K562 (cell line): ENCODE results near the gene TBCCD1. TPM values are rescaled to one million over a fixed set of nuclear protein-coding genes. Genes with fewer than 3 reads are reported as not detected.

Experiments
- ATAC-seq: fragments of 200-7000 bp; cut with Tn5 transposase; 3 replicates; pipeline ENCODE4 v1.9.1; 2020; ENCODE audit warnings: moderate library complexity
- BruUV-seq: library from RNA; stranded (reverse); fragments of 400-500 nt; replicated peaks from 2 replicates; lab custom pipeline; 2021; lab: Mats Ljungman, UMichigan
- CTCF ChIA-PET: fragments of 300-600 bp; formaldehyde crosslinking; extraction: SDS; loops from one replicate; lab custom pipeline; 2021; ENCODE audit warnings: low intra/inter-chr PET ratio; lab: Yijun Ruan, JAX
- POLR2A ChIA-PET: fragments of 300-600, 350-650 bp; sonication (Branson Sonifier 250); formaldehyde crosslinking; extraction: SDS; loops from one replicate; lab custom pipeline; 2021; ENCODE audit warnings: antibody characterized with exemption, inconsistent platforms; lab: Yijun Ruan, JAX
- DNase-seq, 4 experiments: peaks; one replicate each; pipeline versions ENCODE4 v3.0.0 to v3.0.0-alpha.2; 2011 to 2018; ENCODE audit warnings: low spot score in 3 of 4, mixed read lengths in 3 of 4; ENCODE audit errors: extremely low read depth in 1 of 4
- FAIRE-seq: peaks from 2 replicates; lab custom pipeline; 2011; peaks lifted over from hg19 to GRCh38; lab: Jason Lieb, UNC
- H2AFZ ChIP-seq: 2 replicates; pipeline ENCODE4 v1.6.0; 2011; ENCODE audit warnings: low read depth, low read length, control low read depth, inconsistent platforms
- H3K27ac ChIP-seq: fragments of 200-600 bp; 3 replicates; pipeline ENCODE4 v1.8.0; 2011; ENCODE audit warnings: low read depth, mild to moderate bottlenecking, control low read depth, inconsistent platforms, low read length, moderate library complexity, mixed read lengths; ENCODE audit errors: extremely low read depth
- H3K27me3 ChIP-seq, 2 experiments: fragments of 300-600 bp in 1 of 2; 2 replicates in 1 of 2; 3 replicates in 1 of 2; pipeline versions ENCODE4 v1.6.0 to v1.8.0; 2011; ENCODE audit warnings: inconsistent platforms in 2 of 2, low read length in 2 of 2, mild to moderate bottlenecking in 1 of 2, mixed read lengths in 1 of 2, moderate library complexity in 1 of 2; ENCODE audit not compliant: control insufficient read depth in 2 of 2, insufficient read depth in 2 of 2
- H3K36me3 ChIP-seq: fragments of 300-600 bp; 3 replicates; pipeline ENCODE4 v1.8.0; 2011; ENCODE audit warnings: mild to moderate bottlenecking, low read length, inconsistent platforms; ENCODE audit not compliant: control insufficient read depth, insufficient read depth
- H3K4me1 ChIP-seq, 2 experiments: fragments of 200-600 bp in 1 of 2; replicated peaks in 1 of 2; 2 replicates in 1 of 2; 3 replicates in 1 of 2; pipeline versions ENCODE4 v1.5.1 to v1.8.0; 2011; ENCODE audit warnings: inconsistent platforms in 2 of 2, low read length in 2 of 2, mild to moderate bottlenecking in 1 of 2, mixed read lengths in 1 of 2, moderate library complexity in 1 of 2; ENCODE audit not compliant: control insufficient read depth in 2 of 2, insufficient read depth in 2 of 2
- H3K4me2 ChIP-seq: 2 replicates; pipeline ENCODE4 v1.6.1; 2011; ENCODE audit warnings: low read length, control low read depth, inconsistent platforms, mixed read lengths; ENCODE audit not compliant: insufficient read depth
- H3K4me3 ChIP-seq: fragments of 200-600 bp; sonication (generic), shearing (Covaris generic); 2 replicates; pipeline ENCODE4 v1.5.1; 2016; ENCODE audit warnings: control low read depth, inconsistent platforms
- H3K79me2 ChIP-seq: fragments of 200-600 bp; 3 replicates; pipeline ENCODE4 v1.8.0; 2011; ENCODE audit warnings: low read length, inconsistent platforms; ENCODE audit not compliant: control insufficient read depth, insufficient read depth
- H3K9ac ChIP-seq, 2 experiments: 2 replicates each; pipeline versions ENCODE4 v1.6.0 to v1.6.1; 2011; ENCODE audit warnings: low read depth in 2 of 2, low read length in 2 of 2, control low read depth in 1 of 2, inconsistent platforms in 1 of 2, mild to moderate bottlenecking in 1 of 2, mixed read lengths in 1 of 2; ENCODE audit not compliant: insufficient read depth in 1 of 2
- H3K9me1 ChIP-seq: one replicate; pipeline ENCODE4 v1.6.0; 2011; ENCODE audit warnings: inconsistent platforms, mild to moderate bottlenecking, low read length, moderate library complexity; ENCODE audit not compliant: control insufficient read depth, insufficient read depth
- H3K9me3 ChIP-seq: replicated peaks from 2 replicates; pipeline ENCODE4 v1.5.1; 2011; ENCODE audit warnings: low read depth, low read length, inconsistent platforms; ENCODE audit not compliant: control insufficient read depth, insufficient read depth
- H4K20me1 ChIP-seq: replicated peaks from 2 replicates; pipeline ENCODE4 v1.6.1; 2011; ENCODE audit warnings: low read length, inconsistent platforms, mixed read lengths; ENCODE audit not compliant: control insufficient read depth, insufficient read depth
- ARID1B ChIP-seq: fragments of 450-650 bp; IDR thresholded peaks from 2 replicates; pipeline ENCODE4 v1.6.1; 2016; ENCODE audit warnings: antibody characterized with exemption, mild to moderate bottlenecking, inconsistent platforms
- CEBPG ChIP-seq, 3 experiments: fragments of 200-800 bp in 1 of 3; sonication (Bioruptor generic) in 1 of 3; sonication (generic) in 1 of 3; formaldehyde crosslinking in 1 of 3; IDR thresholded peaks in 2 of 3; conservative IDR thresholded peaks in 1 of 3; 2 replicates each; pipeline versions ENCODE4 v1.6.1 to v1.8.0; 2016 to 2022; ENCODE audit warnings: missing compliant biosample characterization in 2 of 3, missing genetic modification characterization in 2 of 3, mild to moderate bottlenecking in 1 of 3, missing genetic modification reagents in 1 of 3
- ESRRB ChIP-seq: fragments of 250-450 bp; sonication (Bioruptor Pico); IDR thresholded peaks from 2 replicates; pipeline ENCODE4 v1.5.0; 2020; ENCODE audit warnings: mild to moderate bottlenecking, moderate library complexity, borderline replicate concordance
- FOSL1 ChIP-seq: fragments of 200-800 bp; sonication (Bioruptor generic); conservative IDR thresholded peaks from 2 replicates; pipeline ENCODE4 v1.6.1; 2016; ENCODE audit warnings: missing genetic modification characterization, missing compliant biosample characterization
- JUND ChIP-seq, 2 experiments: IDR thresholded peaks; 2 replicates in 1 of 2; 3 replicates in 1 of 2; pipeline ENCODE4 v1.6.1; 2011; ENCODE audit warnings: borderline replicate concordance in 2 of 2, low read depth in 2 of 2, low read length in 2 of 2, improper control_type of control experiment in 1 of 2, missing biosample characterization in 1 of 2, missing genetic modification characterization in 1 of 2, missing genetic modification reagents in 1 of 2
- SMARCA4 ChIP-seq: fragments of 450-650 bp; IDR thresholded peaks from 2 replicates; pipeline ENCODE4 v1.6.1; 2016
- SMARCE1 ChIP-seq: fragments of 450-650 bp; IDR thresholded peaks from 2 replicates; pipeline ENCODE4 v1.7.1; 2016; ENCODE audit warnings: mild to moderate bottlenecking
- ZC3H4 ChIP-seq: sonication (generic); formaldehyde crosslinking; IDR thresholded peaks from 2 replicates; pipeline ENCODE4 v1.9.0; 2021; ENCODE audit warnings: missing genetic modification reagents, borderline replicate concordance
- WGBS: fragments of 100-300 bp; shearing (Covaris generic); methylation state at CpG from one replicate; pipeline ENCODE4 v1.1.6; 2016; ENCODE audit warnings: low coverage, mixed read lengths; ENCODE audit not compliant: insufficient coverage; ENCODE audit errors: missing lambda C conversion rate; 5-methylcytosine and 5-hydroxymethylcytosine counted together
- in situ Hi-C: fragments of 300-500 bp; cut with MboI; formaldehyde crosslinking; loops from 4 replicates; pipeline ENCODE4 v1.15.0; 2018; ENCODE audit warnings: inconsistent platforms, mixed read lengths
- intact Hi-C: fragments of 100-400 bp; cut with micrococcal nuclease; formaldehyde crosslinking; loops from 2 replicates; pipeline ENCODE4 v1.14.2; 2022
- polyA plus RNA-seq, 8 experiments: library from polyadenylated mRNA; depleted of rRNA in 4 of 8; stranded (reverse) in 5 of 8; unstranded in 3 of 8; fragments of >200 nt; fragmentation: Nextera tagmentation in 2 of 8; fragmentation: Illumina TruSeq in 1 of 8; extraction: Ambion mirVana in 2 of 8; extraction: Trizol in 1 of 8; gene quantifications; 2 replicates each; pipeline versions ENCODE4 v1.2.1 to v1.2.3, GENCODE V29; 2011 to 2014; ENCODE audit warnings: inconsistent platforms in 1 of 8, missing spikeins in 1 of 8
- total RNA-seq, 7 experiments: library from RNA; depleted of rRNA in 6 of 7; stranded (reverse); fragments of >200 nt in 6 of 7; fragmentation: Illumina TruSeq in 2 of 7; extraction: Trizol in 2 of 7; gene quantifications; 2 replicates each; pipeline versions ENCODE4 v1.2.1 to v1.2.3, GENCODE V29; 2011 to 2021; ENCODE audit warnings: low replicate concordance in 1 of 7
- TF ChIP-seq, protein P1 (sequence below): fragments of 450-650 bp; IDR thresholded peaks from 2 replicates; pipeline ENCODE4 v1.6.1; 2016; ENCODE audit warnings: mild to moderate bottlenecking
- TF ChIP-seq, protein P2 (sequence below): sonication (generic); IDR thresholded peaks from 2 replicates; pipeline ENCODE4 v1.6.1; 2016

The TBCCD1 gene
- total and polyA plus RNA-seq, 9 of the 15 experiments (the other 6 are each of a cell fraction or from before 2014, with no cell fraction given) = 17.7 to 31.1 (median 21.2) TPM

DNA sequence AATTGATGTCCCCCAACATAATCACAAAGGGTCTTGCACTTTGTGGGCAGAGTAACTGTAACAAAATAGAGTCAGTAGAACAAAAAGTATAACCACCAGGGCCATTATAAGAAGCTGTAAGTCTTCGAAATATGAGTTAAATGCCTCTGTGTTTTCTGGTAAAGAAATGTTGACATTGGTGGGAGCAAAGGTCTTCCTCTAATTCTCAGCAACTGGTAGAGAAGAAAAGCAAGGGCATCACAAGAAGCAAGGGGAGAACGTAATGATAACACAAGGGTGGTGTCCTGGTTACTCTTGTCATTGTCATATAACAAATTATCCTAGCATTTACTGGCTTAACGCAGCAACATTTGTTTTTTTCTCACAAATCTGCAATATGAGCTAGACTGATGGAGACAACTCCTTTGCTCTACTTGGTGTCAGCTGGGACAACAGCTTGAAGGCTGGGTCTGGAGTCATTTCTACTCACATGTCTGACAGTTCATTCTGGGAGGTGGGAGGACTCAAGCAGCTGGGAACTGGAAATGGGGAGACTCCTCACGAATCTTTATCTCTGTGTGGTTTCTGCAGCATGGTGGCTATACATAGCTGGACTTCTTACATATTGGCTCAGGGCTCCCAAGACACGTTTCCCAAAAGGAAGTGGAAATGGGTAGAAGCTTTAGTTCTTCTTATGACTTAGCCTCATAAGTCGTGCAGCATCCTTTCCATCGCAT, 23.6 kb upstream of the TBCCD1 start (continued):
- TF ChIP-seq, protein P1, sequence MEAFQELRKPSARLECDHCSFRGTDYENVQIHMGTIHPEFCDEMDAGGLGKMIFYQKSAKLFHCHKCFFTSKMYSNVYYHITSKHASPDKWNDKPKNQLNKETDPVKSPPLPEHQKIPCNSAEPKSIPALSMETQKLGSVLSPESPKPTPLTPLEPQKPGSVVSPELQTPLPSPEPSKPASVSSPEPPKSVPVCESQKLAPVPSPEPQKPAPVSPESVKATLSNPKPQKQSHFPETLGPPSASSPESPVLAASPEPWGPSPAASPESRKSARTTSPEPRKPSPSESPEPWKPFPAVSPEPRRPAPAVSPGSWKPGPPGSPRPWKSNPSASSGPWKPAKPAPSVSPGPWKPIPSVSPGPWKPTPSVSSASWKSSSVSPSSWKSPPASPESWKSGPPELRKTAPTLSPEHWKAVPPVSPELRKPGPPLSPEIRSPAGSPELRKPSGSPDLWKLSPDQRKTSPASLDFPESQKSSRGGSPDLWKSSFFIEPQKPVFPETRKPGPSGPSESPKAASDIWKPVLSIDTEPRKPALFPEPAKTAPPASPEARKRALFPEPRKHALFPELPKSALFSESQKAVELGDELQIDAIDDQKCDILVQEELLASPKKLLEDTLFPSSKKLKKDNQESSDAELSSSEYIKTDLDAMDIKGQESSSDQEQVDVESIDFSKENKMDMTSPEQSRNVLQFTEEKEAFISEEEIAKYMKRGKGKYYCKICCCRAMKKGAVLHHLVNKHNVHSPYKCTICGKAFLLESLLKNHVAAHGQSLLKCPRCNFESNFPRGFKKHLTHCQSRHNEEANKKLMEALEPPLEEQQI = no peak
- TF ChIP-seq CEBPG (CRISPR knock-in tag; IDR thresholded peaks at IDR 0.05) (no peak), CEBPG (tag; conservative IDR thresholded peaks at IDR 0.05 in 1 of 2, IDR thresholded peaks at IDR 0.05 in 1 of 2) (no peak)
- TF ChIP-seq, all 486 proteins: peak for 3

DNA sequence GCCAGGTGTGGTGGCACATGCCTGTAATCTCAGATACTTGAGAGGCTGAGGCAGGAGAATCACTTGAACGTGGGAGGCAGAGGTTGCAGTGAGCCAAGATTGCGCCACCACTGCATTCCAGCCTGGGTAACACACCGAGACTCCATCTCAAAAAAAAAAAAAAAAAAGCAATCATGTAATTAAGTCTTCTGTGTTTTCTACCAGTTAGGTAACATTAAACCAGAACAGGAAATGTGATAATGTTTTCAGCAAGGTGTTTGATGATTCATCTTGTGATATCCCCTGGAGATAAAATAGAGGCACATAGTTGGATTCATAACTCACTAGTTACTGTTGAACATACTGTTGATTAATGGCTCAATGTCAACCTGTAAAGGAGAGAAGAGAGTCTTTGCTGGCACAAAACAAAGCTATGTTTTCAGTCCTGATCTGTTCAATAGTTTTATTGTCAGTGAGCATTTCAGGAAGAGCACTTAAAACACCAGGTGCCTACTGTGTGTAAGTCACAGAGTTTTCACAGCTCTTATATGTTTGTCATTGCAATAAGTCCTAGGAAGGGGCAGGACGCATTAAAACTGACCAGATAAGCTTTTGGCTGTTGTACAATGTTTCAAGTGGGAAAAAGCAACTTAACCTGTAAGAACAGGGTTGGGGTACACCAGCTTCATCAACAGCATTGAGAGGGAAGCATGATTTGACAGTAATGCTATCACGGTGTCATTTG, 22.9 kb upstream of the TBCCD1 start:
- Histone ChIP-seq H4K20me1 (no peaks in the 10 kb centered on the region), H3K4me2 (peak overlapping the region; percentile 5; the same call in 1 of the 2 replicates), H3K79me2 (no peaks in the 10 kb centered on the region), H3K9me1 (no peaks in the 10 kb centered on the region), H3K4me1 (peaks cover 0 to 26% of the 10 kb centered on the region in 2 experiments; a peak in 3 of 5 replicates), H3K9me3 (no peaks in the 10 kb centered on the region), H2AFZ (peak overlapping the region; percentile 12; the same call in 1 of the 2 replicates), H3K36me3 (peaks cover 12% of the 10 kb centered on the region), H3K27ac (no peak overlapping the region), H3K4me3 (no peak overlapping the region), H3K9ac (no peak overlapping the region), H3K27me3 (no peaks in the 10 kb centered on the region)
- no peak for ATAC-seq
- CTCF ChIA-PET = interaction anchor here (0.6 to 1.4 kb wide), 8 partner anchors 27 to 607 kb away, joined by 3 to 12 read pairs (median 4); partner anchors contain the start of gene RTP1
- DNase-seq = no peak
- WGBS = 27% methylated on average over 5 of the region's 5 CpGs
- in situ Hi-C loops (no loop called here), intact Hi-C loops (loop anchor here (1.0 to 10.0 kb wide), 3 partner anchors 19 to 235 kb away; no protein-coding TSS in a partner anchor)
- BruUV-seq = no TSS peak
- POLR2A ChIA-PET = interaction anchor here (0.6 to 3.8 kb wide), 6 partner anchors 9 to 493 kb away, joined by 3 to 23 read pairs (median 4); partner anchors contain the start of genes DNAJB11 and EIF4A2
- peak; percentile 54 for FAIRE-seq
- TF ChIP-seq JUND (IDR thresholded peaks at IDR 0.05; ENCODE audit: borderline replicate concordance, low read depth, low read length) (peak; percentile 54; the same call in 1 of the 2 replicates), JUND (tag; IDR thresholded peaks at IDR 0.05; ENCODE audit: borderline replicate concordance, low read depth, low read length) (0 out of 3 replicates have a peak, but pooled peaks have one; percentile 27), ARID1B (peak; percentile 53), ZC3H4 (CRISPR knock-in tag) (no peak), FOSL1 (tag) (peak; percentile 61; the same call in 1 of the 2 replicates), CEBPG (CRISPR knock-in tag; IDR thresholded peaks at IDR 0.05) (0 out of 2 replicates have a peak, but pooled peaks have one; percentile 43), CEBPG (tag; conservative IDR thresholded peaks at IDR 0.05 in 1 of 2, IDR thresholded peaks at IDR 0.05 in 1 of 2) (peak; percentile 53 to 85; a peak in 3 of 4 replicates), SMARCA4 (peak; percentile 56; the same call in 1 of the 2 replicates), SMARCE1 (peak; percentile 41; the same call in 1 of the 2 replicates), ESRRB (no peak)
- TF ChIP-seq, protein P2, sequence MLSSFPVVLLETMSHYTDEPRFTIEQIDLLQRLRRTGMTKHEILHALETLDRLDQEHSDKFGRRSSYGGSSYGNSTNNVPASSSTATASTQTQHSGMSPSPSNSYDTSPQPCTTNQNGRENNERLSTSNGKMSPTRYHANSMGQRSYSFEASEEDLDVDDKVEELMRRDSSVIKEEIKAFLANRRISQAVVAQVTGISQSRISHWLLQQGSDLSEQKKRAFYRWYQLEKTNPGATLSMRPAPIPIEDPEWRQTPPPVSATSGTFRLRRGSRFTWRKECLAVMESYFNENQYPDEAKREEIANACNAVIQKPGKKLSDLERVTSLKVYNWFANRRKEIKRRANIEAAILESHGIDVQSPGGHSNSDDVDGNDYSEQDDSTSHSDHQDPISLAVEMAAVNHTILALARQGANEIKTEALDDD = peak; percentile 68; the same call in 1 of the 2 replicates
